Effector memory CD8-positive, alpha-beta T cell (primary cell): ENCODE measurements around the gene TIMM44.

Source experiments
- ATAC-seq: fragments of 150-1000 bp; cut with Tn5 transposase; replicated peaks from 2 replicates; pipeline ENCODE4 v1.10.0; 2021; ENCODE audit warnings: mild to moderate bottlenecking, moderate library complexity
- DNase-seq, 3 experiments: peaks; one replicate each; pipeline ENCODE4 v3.0.0; 2021
- H3K27ac Mint-ChIP-seq, 2 donors: one replicate each; pipeline ENCODE4 v1.8.0; 2022; ENCODE audit warnings: mild to moderate bottlenecking in 2 of 2, mixed read lengths in 2 of 2, moderate library complexity in 2 of 2
- H3K27me3 Mint-ChIP-seq, 2 donors: one replicate each; pipeline ENCODE4 v1.8.0; 2022; ENCODE audit warnings: mixed read lengths in 2 of 2
- H3K36me3 Mint-ChIP-seq: one replicate; pipeline ENCODE4 v1.8.0; 2022; ENCODE audit warnings: mild to moderate bottlenecking, moderate library complexity, mixed read lengths; ENCODE audit not compliant: insufficient read depth
- H3K4me1 Mint-ChIP-seq, 2 donors: one replicate each; pipeline ENCODE4 v1.8.0; 2022; ENCODE audit warnings: low read depth in 2 of 2, mixed read lengths in 2 of 2
- H3K4me3 Mint-ChIP-seq, 2 donors: one replicate each; pipeline ENCODE4 v1.8.0; 2022; ENCODE audit warnings: mild to moderate bottlenecking in 2 of 2, mixed read lengths in 2 of 2, moderate library complexity in 2 of 2
- H3K9me3 Mint-ChIP-seq, 2 donors: one replicate each; pipeline ENCODE4 v1.8.0; 2022; ENCODE audit warnings: mixed read lengths in 2 of 2

TIMM44 gene

DNA sequence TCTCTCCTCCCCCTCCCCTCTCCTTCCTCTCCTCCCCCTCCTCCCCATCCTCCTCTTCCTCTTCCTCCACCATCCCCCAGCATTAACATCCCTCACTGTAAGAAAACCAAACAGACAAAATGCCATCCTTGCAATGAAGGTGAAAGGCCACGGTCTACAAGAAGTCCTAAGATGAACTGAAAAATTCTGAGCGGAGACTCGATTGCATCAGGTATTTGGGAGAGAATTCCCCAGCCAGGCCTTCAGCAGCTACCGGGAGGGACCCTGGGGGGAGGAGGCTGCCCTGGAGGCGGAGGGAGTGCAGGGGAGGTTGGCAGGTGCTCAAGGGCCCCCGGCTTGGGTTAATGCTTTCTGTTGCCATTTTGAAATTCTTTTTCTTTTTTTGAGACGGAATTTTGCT, 10.1 kb upstream of the TIMM44 start:
- Mint-ChIP-seq H3K4me1 (peaks cover 0 to 3% of the 10 kb centered on the region in 2 donors), H3K9me3 (no peaks in the 10 kb centered on the region), H3K36me3 (peaks cover 3% of the 10 kb centered on the region), H3K4me3 (no peak overlapping the region), H3K27ac (no peak overlapping the region), H3K27me3 (no peaks in the 10 kb centered on the region)
- no peak for ATAC-seq
- DNase-seq: no peak

DNA sequence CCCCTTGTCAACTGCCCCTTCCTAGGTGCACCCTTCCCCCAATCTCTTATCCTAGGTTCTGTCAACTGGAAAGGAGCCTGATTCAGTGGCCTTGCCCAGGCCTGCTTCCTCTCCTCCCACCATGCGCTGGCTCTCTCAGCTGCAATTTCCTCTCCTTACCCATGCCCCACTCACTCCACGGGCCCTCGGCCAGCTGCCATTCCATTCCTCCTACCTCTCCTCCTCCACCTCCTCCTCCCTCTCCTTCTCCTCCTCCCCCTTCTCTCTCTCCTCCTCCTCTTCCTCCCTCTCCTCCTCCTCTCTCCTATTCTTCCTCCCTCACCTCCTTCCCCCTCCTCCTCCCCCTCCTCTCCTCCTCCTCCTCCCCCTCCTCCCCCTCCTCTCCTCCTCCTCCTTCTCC, 9.6 kb upstream of the TIMM44 start:
- H3K27ac Mint-ChIP-seq: no peak overlapping the region
- ATAC-seq (no peak), DNase-seq (no peak)
- peaks cover 2% of the 10 kb centered on the region for H3K36me3 Mint-ChIP-seq
- no peaks in the 10 kb centered on the region for H3K9me3 Mint-ChIP-seq
- no peaks in the 10 kb centered on the region for H3K27me3 Mint-ChIP-seq
- H3K4me3 Mint-ChIP-seq: no peak overlapping the region
- H3K4me1 Mint-ChIP-seq: peaks cover 0 to 3% of the 10 kb centered on the region in 2 donors

GRCh38 chr19:7947939-7948338, 4.5 kb upstream of the TIMM44 start:
- Mint-ChIP-seq H3K4me3 (no peak overlapping the region), H3K27ac (no peak overlapping the region), H3K27me3 (no peaks in the 10 kb centered on the region), H3K9me3 (no peaks in the 10 kb centered on the region), H3K36me3 (peaks cover 13% of the 10 kb centered on the region), H3K4me1 (peaks cover 12% of the 10 kb centered on the region in 2 donors)
- DNase-seq (no peak), ATAC-seq (no peak)

GRCh38 chr19:7944177-7944761, 803 bp upstream of the TIMM44 start:
- ATAC-seq: peak; percentile 41
- H3K4me3 Mint-ChIP-seq: peak overlapping the region; percentile 92 to 94
- no peaks in the 10 kb centered on the region for H3K27me3 Mint-ChIP-seq
- peaks cover 21 to 22% of the 10 kb centered on the region in 2 donors for H3K4me1 Mint-ChIP-seq
- DNase-seq: peak; percentile 81 to 84 (median 83)
- H3K27ac Mint-ChIP-seq: peak overlapping the region; percentile 95 to 98
- H3K36me3 Mint-ChIP-seq: peaks cover 36% of the 10 kb centered on the region
- H3K9me3 Mint-ChIP-seq: no peaks in the 10 kb centered on the region

- no peaks in the 10 kb centered on the region for H3K27me3 Mint-ChIP-seq
- H3K27ac Mint-ChIP-seq: peak overlapping the region; percentile 95 to 98
- ATAC-seq (no peak), DNase-seq (no peak)
- peaks cover 40% of the 10 kb centered on the region for H3K36me3 Mint-ChIP-seq
- H3K4me3 Mint-ChIP-seq: peak overlapping the region; percentile 92 to 94
- H3K9me3 Mint-ChIP-seq: no peaks in the 10 kb centered on the region
- peaks cover 22 to 24% of the 10 kb centered on the region in 2 donors for H3K4me1 Mint-ChIP-seq
Observed at GRCh38 chr19:7942981-7943443, 454 bp downstream of the TIMM44 start.

GRCh38 chr19:7941895-7942596, 1.4 kb downstream of the TIMM44 start:
- Mint-ChIP-seq H3K27ac (no peak overlapping the region), H3K4me1 (peaks cover 22 to 24% of the 10 kb centered on the region in 2 donors), H3K36me3 (peaks cover 49% of the 10 kb centered on the region), H3K9me3 (no peaks in the 10 kb centered on the region), H3K27me3 (no peaks in the 10 kb centered on the region), H3K4me3 (peak overlapping the region; percentile 92 to 94)
- DNase-seq (no peak), ATAC-seq (no peak)

GRCh38 chr19:7940841-7941240, 2.6 kb downstream of the TIMM44 start:
- Mint-ChIP-seq H3K36me3 (peaks cover 61% of the 10 kb centered on the region), H3K27ac (no peak overlapping the region), H3K4me1 (peaks cover 22 to 24% of the 10 kb centered on the region in 2 donors), H3K27me3 (no peaks in the 10 kb centered on the region), H3K4me3 (no peak overlapping the region), H3K9me3 (no peaks in the 10 kb centered on the region)
- DNase-seq (no peak), ATAC-seq (no peak)

DNA sequence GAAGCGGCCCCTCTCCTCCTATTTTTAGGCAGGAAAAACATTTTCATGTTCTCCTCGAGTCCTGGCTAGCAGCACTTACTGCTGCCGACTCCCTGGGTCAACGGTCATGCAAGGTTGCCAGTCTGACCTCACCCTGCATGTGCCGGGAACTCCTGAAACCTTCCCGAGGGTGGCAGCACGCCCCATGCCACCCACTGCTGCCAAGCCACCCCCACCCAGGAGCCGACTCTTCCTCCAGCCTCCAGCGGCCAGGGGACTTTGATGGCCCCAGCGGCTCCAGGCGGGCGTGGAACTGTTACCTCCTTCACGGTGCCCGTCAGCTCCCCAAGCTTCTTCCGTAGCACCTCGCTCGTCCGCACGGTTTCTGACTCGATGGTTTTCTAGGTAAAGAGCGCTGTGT, 8.7 kb downstream of the TIMM44 start:
- H3K27me3 Mint-ChIP-seq: no peaks in the 10 kb centered on the region
- H3K36me3 Mint-ChIP-seq: peaks cover 65% of the 10 kb centered on the region
- ATAC-seq: no peak
- DNase-seq: no peak
- H3K27ac Mint-ChIP-seq: peak overlapping the region in 1 of 2 donors; percentile 31
- no peaks in the 10 kb centered on the region for H3K9me3 Mint-ChIP-seq
- peaks cover 0 to 4% of the 10 kb centered on the region in 2 donors for H3K4me1 Mint-ChIP-seq
- no peak overlapping the region for H3K4me3 Mint-ChIP-seq

DNA sequence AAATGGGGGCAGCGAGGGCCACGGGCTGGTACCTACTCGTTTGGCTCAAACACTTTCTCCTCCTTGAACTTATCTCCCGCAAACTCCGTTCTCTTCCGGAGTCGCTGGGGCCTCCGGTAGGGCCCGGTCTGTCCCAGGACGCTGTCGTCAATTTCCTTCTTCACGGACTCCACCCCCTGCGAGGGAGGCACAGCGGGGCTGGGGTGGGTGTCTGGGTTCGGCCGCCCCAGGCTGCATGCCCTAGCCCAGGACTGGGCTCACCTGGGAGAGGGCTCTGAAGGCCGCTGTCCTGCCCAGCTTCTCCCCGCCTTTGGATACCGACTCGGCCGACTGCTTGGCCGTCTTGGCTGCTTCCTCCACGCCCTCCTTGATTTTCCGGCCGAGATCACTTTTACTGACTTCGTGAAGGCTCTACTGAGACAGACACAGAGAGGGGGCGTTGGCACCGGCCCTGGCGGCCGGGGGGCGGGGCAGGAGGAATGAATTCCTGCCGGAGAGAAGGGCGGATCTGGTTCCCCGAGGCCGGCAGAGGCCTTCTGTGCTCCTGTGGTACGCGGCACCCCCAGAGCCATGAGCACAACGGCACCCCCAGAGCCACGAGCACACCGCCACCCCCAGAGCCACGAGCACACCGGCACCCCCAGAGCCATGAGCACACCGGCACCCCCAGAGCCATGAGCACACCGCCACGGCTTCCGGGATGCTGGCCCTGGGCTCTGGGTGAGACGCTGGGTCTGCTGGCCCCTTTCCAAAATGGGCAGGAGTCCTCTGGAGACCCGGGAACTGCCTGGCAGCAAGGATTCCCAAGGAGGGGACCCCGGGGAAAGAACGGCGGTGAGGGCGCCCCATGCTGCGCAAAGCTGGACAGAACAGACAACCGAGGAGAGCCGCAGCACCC, 9.4 kb downstream of the TIMM44 start:
- no peaks in the 10 kb centered on the region for H3K9me3 Mint-ChIP-seq
- no peak for DNase-seq
- H3K4me1 Mint-ChIP-seq: peaks cover 7 to 11% of the 10 kb centered on the region in 2 donors
- no peak overlapping the region for H3K4me3 Mint-ChIP-seq
- ATAC-seq: no peak
- H3K27me3 Mint-ChIP-seq: no peaks in the 10 kb centered on the region
- H3K27ac Mint-ChIP-seq: no peak overlapping the region
- peaks cover 65% of the 10 kb centered on the region for H3K36me3 Mint-ChIP-seq

GRCh38 chr19:7933411-7933810, 10.1 kb downstream of the TIMM44 start:
- Mint-ChIP-seq H3K4me3 (no peak overlapping the region), H3K27ac (no peak overlapping the region)

DNA sequence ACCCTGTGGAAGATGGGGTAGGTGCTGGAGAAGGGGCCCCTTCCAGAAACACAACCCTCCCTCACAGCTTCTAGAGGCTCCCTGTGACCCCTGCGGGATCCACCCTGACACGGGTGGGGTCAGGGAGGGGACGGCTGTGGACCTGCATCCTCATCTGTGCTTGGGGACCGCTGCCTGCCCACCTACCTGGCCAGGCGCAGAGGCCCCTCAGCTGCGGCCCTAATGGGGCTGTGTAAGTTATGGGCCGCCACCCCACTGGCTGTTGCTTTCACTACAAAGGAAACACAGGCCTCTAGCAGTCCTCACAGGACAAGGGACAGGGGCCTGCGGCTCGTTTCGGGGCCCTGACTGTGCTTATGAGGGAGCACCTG, 10.6 kb downstream of the TIMM44 start:
- no peak overlapping the region for H3K4me3 Mint-ChIP-seq
- peaks cover 68% of the 10 kb centered on the region for H3K36me3 Mint-ChIP-seq
- no peak for DNase-seq
- no peak overlapping the region for H3K27ac Mint-ChIP-seq
- no peaks in the 10 kb centered on the region for H3K27me3 Mint-ChIP-seq
- ATAC-seq: no peak
- H3K4me1 Mint-ChIP-seq: peaks cover 7 to 12% of the 10 kb centered on the region in 2 donors
- no peaks in the 10 kb centered on the region for H3K9me3 Mint-ChIP-seq

More at GRCh38 chr19:7933411-7933810, 10.1 kb downstream of the TIMM44 start:
- no peak for ATAC-seq
- Mint-ChIP-seq H3K9me3 (no peaks in the 10 kb centered on the region), H3K27me3 (no peaks in the 10 kb centered on the region), H3K4me1 (peaks cover 7 to 12% of the 10 kb centered on the region in 2 donors), H3K36me3 (peaks cover 66% of the 10 kb centered on the region)
- DNase-seq: no peak

DNA sequence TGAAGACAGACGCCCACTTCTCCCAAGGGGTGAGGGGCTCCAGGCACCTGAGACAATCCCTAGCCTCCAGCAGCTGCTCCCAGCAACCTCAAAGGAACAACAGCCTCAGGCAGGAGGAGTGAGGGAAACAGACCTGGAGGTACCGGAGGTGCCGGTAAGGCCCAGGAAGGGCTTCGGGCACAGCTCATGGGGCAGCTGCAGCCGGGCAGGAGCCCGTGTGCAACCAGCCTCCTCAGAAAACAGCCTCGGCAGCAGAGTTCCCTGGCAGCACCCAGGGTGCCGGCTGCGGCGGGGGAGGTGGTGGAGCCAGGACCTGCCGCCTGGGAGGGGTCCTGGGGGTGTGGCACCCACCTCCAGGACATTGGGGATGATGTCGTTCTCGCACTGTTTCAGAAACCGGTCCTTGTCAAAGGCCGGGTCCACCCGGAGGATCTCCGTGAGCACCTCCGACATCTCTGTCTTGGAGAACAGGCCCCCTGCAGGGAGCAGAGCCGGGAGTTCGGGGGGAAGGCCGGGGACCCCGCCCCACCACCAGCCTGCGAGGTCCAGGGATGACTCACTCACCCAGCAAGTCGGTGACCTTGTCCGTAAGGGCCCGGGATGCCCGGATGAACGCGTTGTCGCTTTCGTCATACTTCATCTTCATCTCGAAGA, 11.1 kb downstream of the TIMM44 start:
- Mint-ChIP-seq H3K4me1 (peaks cover 7 to 12% of the 10 kb centered on the region in 2 donors), H3K36me3 (peaks cover 68% of the 10 kb centered on the region), H3K27me3 (no peaks in the 10 kb centered on the region), H3K27ac (no peak overlapping the region), H3K9me3 (no peaks in the 10 kb centered on the region), H3K4me3 (no peak overlapping the region)
- ATAC-seq (no peak), DNase-seq (no peak)
